NT2/D1 (cell line): Measurements from ENCODE around the gene C19orf81.

Experiments used
- DNase-seq: peaks from one replicate; pipeline ENCODE4 v3.0.0-alpha.2; 2011; ENCODE audit warnings: low read depth, low spot score
- H3K27me3 ChIP-seq: 2 replicates; pipeline ENCODE4 v1.6.0; 2011; ENCODE audit warnings: mild to moderate bottlenecking; ENCODE audit not compliant: insufficient read length, insufficient read depth
- H3K36me3 ChIP-seq: 2 replicates; pipeline ENCODE4 v1.6.1; 2011; ENCODE audit warnings: mild to moderate bottlenecking, low read length, mixed read lengths; ENCODE audit not compliant: insufficient read depth, insufficient read length
- H3K4me1 ChIP-seq: 2 replicates; pipeline ENCODE4 v1.5.1; 2011; ENCODE audit not compliant: insufficient read depth, insufficient read length
- H3K4me3 ChIP-seq: 2 replicates; pipeline ENCODE4 v1.5.1; 2011; ENCODE audit warnings: low read depth; ENCODE audit not compliant: insufficient read length
- H3K9ac ChIP-seq: 2 replicates; pipeline ENCODE4 v1.6.0; 2011; ENCODE audit warnings: low read depth; ENCODE audit not compliant: insufficient read length
- H3K9me3 ChIP-seq: 2 replicates; pipeline ENCODE4 v1.5.1; 2011; ENCODE audit warnings: mild to moderate bottlenecking, low read length; ENCODE audit not compliant: insufficient read depth
- SUZ12 ChIP-seq: IDR thresholded peaks from 2 replicates; pipeline ENCODE4 v1.6.1; 2011; ENCODE audit not compliant: insufficient read length, insufficient read depth; ENCODE audit errors: extremely low read depth
- YY1 ChIP-seq: IDR thresholded peaks from 2 replicates; pipeline ENCODE4 v1.6.1; 2011; ENCODE audit not compliant: insufficient read length, insufficient read depth
- ZNF274 ChIP-seq: IDR thresholded peaks from 2 replicates; pipeline ENCODE4 v1.6.1; 2011; ENCODE audit warnings: mild to moderate bottlenecking, low read depth, low read length

C19orf81 gene

DNA sequence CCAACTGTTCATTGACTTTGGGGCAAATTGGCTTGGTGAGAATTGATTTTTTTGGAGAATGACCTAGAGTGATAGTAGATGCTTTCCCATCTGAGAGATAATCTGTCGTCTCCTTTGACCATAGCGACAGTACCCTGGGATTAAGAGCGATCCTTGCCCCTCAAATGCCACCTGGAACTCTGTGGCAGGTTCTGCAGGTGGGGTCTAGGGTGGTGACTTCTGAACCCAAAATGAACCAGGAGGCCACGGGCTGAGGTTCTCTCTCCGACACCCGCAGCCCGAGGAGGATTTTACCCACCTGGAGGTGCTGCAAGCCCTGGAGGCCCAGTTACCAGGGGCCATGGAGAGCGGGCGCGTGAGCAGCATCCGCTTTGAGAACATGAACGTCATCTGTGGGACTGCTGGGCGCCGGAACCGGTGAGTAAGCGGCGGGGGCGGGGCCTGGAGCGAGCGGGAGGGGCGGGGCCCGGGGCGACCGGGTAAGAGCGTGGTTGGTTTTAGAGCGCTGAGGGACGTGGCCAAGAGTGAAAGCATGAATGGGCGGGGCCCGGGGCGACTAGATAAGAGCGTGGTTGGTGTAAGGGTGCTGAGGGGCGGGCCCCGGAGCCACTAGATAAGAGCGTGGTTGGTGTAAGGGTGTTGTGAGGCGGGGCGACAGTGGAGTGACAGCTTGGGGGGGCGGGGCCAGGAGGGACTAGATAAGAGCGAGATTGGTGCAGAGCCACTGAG, 8.6 kb downstream of the C19orf81 start:
- no peaks in the 10 kb centered on the region for H3K27me3 ChIP-seq
- no peaks in the 10 kb centered on the region for H3K36me3 ChIP-seq
- H3K9ac ChIP-seq = peak overlapping the region; percentile 84
- TF ChIP-seq SUZ12 (no peak), YY1 (no peak), ZNF274 (no peak)
- peaks cover 6% of the 10 kb centered on the region; the same call in 1 of the 2 replicates for H3K9me3 ChIP-seq
- H3K4me1 ChIP-seq = peaks cover 7% of the 10 kb centered on the region
- DNase-seq = peak; percentile 97
- H3K4me3 ChIP-seq = peak overlapping the region; percentile 65

DNA sequence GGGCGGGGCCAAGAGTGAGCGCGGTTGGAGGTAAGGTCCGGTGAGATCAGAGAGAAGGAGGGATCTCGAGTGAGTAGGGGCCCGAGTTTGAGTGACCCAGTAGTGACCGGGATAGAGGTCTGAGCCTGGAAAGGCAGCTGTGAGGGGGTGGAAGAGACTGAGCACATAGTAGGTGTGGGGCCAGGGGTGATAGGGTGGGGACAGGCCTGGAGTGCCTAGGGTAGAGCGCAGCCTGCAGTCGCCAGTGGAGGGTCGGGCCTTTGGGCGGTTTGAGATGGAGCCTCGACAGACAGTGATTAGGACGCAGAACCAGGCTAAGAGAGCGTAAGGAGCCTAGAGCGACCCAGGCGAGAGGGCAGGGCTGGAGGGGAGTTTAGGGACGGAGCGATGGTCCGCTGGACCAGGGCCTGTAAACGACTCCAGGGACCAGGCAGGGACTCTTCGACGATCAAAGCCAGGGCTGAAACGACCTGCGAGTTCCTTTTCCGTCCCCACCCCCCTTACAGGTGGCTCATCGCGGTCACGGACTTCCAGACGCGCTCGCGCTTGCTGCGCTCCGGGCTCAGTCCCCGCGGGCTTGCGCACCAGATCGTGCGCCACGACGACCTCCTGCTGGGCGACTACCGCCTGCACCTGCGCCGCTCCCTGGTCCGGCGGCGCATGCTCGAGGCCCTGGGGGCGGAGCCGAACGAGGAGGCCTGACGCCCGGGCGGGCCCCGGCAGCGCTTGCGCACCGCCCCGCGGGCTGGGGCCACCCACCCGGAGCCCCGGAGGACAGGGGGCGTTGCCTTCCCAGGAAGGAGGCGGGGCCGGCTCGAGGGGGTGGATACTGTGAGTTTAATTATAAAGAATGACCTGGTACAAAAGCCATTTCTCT, 9.4 kb downstream of the C19orf81 start:
- Histone ChIP-seq H3K9me3 (peaks cover 6% of the 10 kb centered on the region; the same call in 1 of the 2 replicates), H3K27me3 (no peaks in the 10 kb centered on the region), H3K36me3 (no peaks in the 10 kb centered on the region), H3K4me1 (peaks cover 6% of the 10 kb centered on the region), H3K9ac (peak overlapping the region; percentile 92), H3K4me3 (peak overlapping the region; percentile 76)
- no peak for TF ChIP-seq YY1
- TF ChIP-seq SUZ12 = no peak
- no peak for TF ChIP-seq ZNF274
- peak; percentile 83 for DNase-seq

DNA sequence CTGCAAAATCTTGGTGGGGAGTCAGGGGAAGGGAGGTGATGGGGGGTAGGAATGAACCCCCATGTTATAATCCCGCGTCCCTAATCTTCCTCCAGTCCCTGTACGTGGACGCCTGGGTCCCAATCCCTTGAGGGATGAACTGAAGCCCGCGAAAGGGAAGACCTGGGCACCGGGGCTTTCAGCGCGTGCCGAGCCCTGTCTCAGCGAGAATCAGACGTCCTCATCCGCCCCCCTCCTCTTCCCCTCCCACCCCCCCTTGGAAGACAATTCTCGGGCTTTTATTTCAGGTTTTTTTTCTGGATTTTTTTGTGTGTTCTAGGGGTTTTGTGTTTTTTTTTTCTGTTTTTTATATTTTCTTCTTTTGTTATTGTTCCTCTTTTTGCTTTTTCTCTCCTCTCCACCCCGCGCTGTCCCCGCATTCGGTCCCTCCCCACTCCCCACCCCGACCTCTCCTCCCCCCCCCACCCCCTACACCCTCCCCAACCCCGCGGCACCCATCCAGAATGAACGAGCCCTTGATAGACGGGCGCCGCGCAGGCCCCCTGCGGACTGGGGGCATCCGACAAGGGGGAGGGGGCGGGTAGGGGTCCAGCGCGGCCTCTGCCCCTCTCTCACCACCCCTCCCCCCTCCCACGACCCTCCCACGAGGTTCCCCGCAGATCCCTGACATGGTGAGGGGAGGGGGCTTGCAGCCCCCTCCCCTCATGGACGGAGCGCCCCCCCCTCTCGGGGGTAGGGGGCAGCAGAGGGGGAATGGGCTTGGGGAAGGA, 10.3 kb downstream of the C19orf81 start:
- DNase-seq = no peak
- Histone ChIP-seq H3K9me3 (peaks cover 13% of the 10 kb centered on the region; the same call in 1 of the 2 replicates), H3K9ac (peak overlapping the region; percentile 32), H3K4me3 (peak overlapping the region; percentile 76), H3K4me1 (peaks cover 5% of the 10 kb centered on the region), H3K27me3 (no peaks in the 10 kb centered on the region), H3K36me3 (no peaks in the 10 kb centered on the region)
- TF ChIP-seq YY1 = no peak
- TF ChIP-seq ZNF274 = no peak
- no peak for TF ChIP-seq SUZ12

DNA sequence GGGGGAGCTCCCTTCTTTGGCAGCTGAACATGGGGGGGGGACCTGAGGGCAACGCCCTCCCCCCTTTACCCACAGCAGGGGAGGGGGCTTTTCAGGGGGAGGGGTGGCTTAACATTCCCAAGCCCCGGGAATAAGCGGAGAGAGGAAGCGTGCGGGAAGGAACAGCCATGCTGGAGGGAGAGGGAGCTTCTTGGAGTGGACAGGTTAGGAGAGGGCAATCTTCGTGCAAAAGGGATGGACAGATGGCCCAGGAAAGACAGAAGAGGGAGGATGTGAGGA, 10.8 kb downstream of the C19orf81 start:
- Histone ChIP-seq H3K4me1 (peaks cover 5% of the 10 kb centered on the region), H3K9ac (peak overlapping the region; percentile 26), H3K4me3 (no peak overlapping the region), H3K27me3 (no peaks in the 10 kb centered on the region), H3K36me3 (no peaks in the 10 kb centered on the region), H3K9me3 (peaks cover 9% of the 10 kb centered on the region; the same call in 1 of the 2 replicates)
- no peak for DNase-seq
- no peak for TF ChIP-seq SUZ12

DNA sequence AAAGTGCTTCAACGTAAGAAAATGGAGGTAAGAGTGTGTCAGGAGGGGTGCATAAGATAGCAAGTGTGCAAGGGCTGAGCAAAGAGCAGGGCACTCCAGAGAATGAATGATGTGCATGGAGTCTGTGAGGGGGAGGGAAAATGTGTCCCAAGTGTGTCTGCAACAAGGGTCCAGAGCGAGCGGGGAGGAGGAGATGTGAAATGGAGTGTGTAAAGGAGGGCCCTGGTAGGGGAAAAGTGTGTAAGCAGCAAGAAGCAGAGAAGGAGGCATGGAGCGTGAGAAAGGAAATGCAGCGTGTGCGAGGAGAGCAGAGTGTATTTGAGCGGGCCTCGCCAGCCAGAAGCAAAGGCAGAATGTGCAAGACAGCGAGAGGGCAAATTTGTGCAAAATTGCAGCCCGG, 11.8 kb downstream of the C19orf81 start:
- no peak overlapping the region for H3K9ac ChIP-seq
- H3K4me3 ChIP-seq = no peak overlapping the region
- H3K4me1 ChIP-seq = peaks cover 7% of the 10 kb centered on the region
- no peaks in the 10 kb centered on the region for H3K36me3 ChIP-seq
- H3K9me3 ChIP-seq = peaks cover 7% of the 10 kb centered on the region; the same call in 1 of the 2 replicates
- DNase-seq = no peak
- TF ChIP-seq SUZ12 (no peak), YY1 (no peak), ZNF274 (no peak)
- H3K27me3 ChIP-seq = no peaks in the 10 kb centered on the region

DNA sequence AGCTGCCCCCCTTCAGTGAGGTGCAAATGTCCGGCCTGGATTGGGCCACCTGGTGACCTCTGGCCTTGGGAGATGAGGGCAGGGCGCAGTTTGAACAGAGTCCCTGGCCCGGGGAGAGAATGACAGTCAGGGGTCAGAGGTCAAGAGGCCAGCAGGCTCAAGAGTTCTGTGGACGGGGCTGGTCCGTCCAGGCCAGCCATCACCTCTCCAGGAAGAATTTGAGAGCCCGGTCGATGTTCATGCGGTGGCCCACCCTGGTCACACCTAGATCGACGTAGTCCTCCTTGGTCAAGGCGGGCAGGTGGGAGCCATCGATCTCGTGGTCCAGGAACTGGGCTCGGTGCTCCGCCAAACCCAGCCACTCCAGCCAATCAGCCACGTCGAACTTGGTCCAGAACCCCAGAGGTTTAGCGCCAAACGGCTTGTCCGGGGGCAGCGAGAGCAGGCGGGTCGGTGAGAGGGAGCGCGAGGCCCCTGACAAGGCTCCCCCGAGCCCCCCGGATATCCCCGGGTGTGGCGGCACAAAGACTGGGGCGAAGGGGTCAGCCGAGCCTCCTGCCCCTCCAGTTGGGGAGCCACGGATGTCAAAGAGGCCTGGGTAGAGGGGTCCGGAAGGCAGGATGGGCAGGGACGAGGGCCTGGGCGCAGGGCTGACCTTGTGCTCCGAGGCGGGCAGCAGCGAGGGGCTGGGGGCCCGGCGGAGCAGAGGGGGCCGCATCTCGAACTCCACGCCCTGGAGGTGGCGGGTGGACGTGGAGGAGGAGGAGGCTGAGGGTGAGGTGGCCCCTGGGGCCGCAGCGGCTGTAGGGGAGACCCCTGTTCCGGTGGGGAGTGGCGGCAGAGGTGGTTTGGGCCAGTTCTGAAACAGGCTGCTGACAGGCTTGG, 12.8 kb downstream of the C19orf81 start:
- Histone ChIP-seq H3K36me3 (no peaks in the 10 kb centered on the region), H3K9ac (no peak overlapping the region), H3K9me3 (peaks cover 7% of the 10 kb centered on the region; the same call in 1 of the 2 replicates), H3K27me3 (peaks cover 3% of the 10 kb centered on the region), H3K4me1 (peaks cover 9% of the 10 kb centered on the region), H3K4me3 (no peak overlapping the region)
- TF ChIP-seq ZNF274 (no peak), YY1 (no peak), SUZ12 (no peak)
- DNase-seq = no peak
